HG02759 (cell line): ENCODE measurements around the gene RPS6KA2.
A peak's percentile ranks its signal among the peaks of the same experiment; 100 is the strongest.
"Not testable (repeated sequence)": the region's sequence is repeated elsewhere in the genome, so short reads cannot be mapped to it uniquely, and the experiment has no call there.

Source experiments
- ATAC-seq: cut with Tn5 transposase; IDR thresholded peaks from one replicate; pipeline ENCODE4 v1.9.1; 2021; ENCODE audit warnings: mild to moderate bottlenecking, moderate library complexity; ENCODE audit not compliant: unreplicated experiment

RPS6KA2 gene

GRCh38 chr6:166595949-166596348, 31.1 kb downstream of the RPS6KA2 start:
- ATAC-seq, result no peak

- no peak for ATAC-seq
Observed at GRCh38 chr6:166595061-166595780, 31.8 kb downstream of the RPS6KA2 start.

- no peak for ATAC-seq
Observed at GRCh38 chr6:166592821-166593220, 34.2 kb downstream of the RPS6KA2 start.

GRCh38 chr6:166591961-166592520, 35.0 kb downstream of the RPS6KA2 start:
- no peak for ATAC-seq

- ATAC-seq, result no peak
Observed at GRCh38 chr6:166591026-166591425, 36.0 kb downstream of the RPS6KA2 start.

- ATAC-seq, result no peak
Observed at GRCh38 chr6:166589786-166590574, 37.1 kb downstream of the RPS6KA2 start.

GRCh38 chr6:166589337-166589731, 37.7 kb downstream of the RPS6KA2 start:
- peak; percentile 25 for ATAC-seq

- peak; percentile 37 for ATAC-seq
Observed at GRCh38 chr6:166588691-166589336, 38.2 kb downstream of the RPS6KA2 start.

GRCh38 chr6:166587631-166588413, 39.2 kb downstream of the RPS6KA2 start:
- peak; percentile 78 for ATAC-seq

- peak; percentile 59 for ATAC-seq
Observed at GRCh38 chr6:166586424-166587156, 40.5 kb downstream of the RPS6KA2 start, which contains the start of gene RAMACL. TSS of gene RAMACL (minus strand) at chr6:166586678. CDS start at chr6:166586477, 201 bp downstream.

GRCh38 chr6:166584853-166585429, 42.1 kb downstream of the RPS6KA2 start:
- no peak for ATAC-seq

GRCh38 chr6:166584155-166584554, 42.9 kb downstream of the RPS6KA2 start:
- no peak for ATAC-seq

- ATAC-seq, result no peak
Observed at GRCh38 chr6:166583230-166583965, 43.7 kb downstream of the RPS6KA2 start.

- ATAC-seq, result no peak
Observed at GRCh38 chr6:166582258-166582657, 44.8 kb downstream of the RPS6KA2 start.

GRCh38 chr6:166581801-166582200, 45.2 kb downstream of the RPS6KA2 start:
- ATAC-seq, result not testable (repeated sequence)

- ATAC-seq, result no peak
Observed at GRCh38 chr6:166581091-166581511, 46.0 kb downstream of the RPS6KA2 start.

GRCh38 chr6:166580076-166581050, 46.7 kb downstream of the RPS6KA2 start:
- ATAC-seq, result no peak
